K562 (cell line): ENCODE results near the gene UROD. TPM values are rescaled to one million over a fixed set of nuclear protein-coding genes. Genes with fewer than 3 reads are reported as not detected.

ENCODE experiments used
- ARID3B ChIP-seq: fragments of 250-450 bp; sonication (Bioruptor Pico); IDR thresholded peaks from 2 replicates; pipeline ENCODE4 v1.4.0; 2020; ENCODE audit warnings: borderline replicate concordance
- ARNT ChIP-seq, 2 experiments: fragments of 450-650 bp; IDR thresholded peaks; 2 replicates each; pipeline ENCODE4 v1.6.1; 2016; ENCODE audit warnings: mild to moderate bottlenecking in 1 of 2
- CBFA2T3 ChIP-seq: fragments of 450-650 bp; IDR thresholded peaks from 2 replicates; pipeline ENCODE4 v1.6.1; 2017
- CBX5 ChIP-seq: IDR thresholded peaks from 2 replicates; pipeline ENCODE4 v1.6.1; 2014; ENCODE audit warnings: low read depth, borderline replicate concordance
- PTTG1 ChIP-seq: fragments of 450-650 bp; IDR thresholded peaks from 2 replicates; pipeline ENCODE4 v1.6.1; 2016; ENCODE audit warnings: low read depth, mild to moderate bottlenecking, missing genetic modification characterization, missing compliant biosample characterization
- SMARCC2 ChIP-seq: fragments of 450-650 bp; IDR thresholded peaks from 2 replicates; pipeline ENCODE4 v1.6.1; 2017; ENCODE audit warnings: antibody characterized with exemption, moderate library complexity, mild to moderate bottlenecking, low read depth
- SMARCE1 ChIP-seq: fragments of 450-650 bp; IDR thresholded peaks from 2 replicates; pipeline ENCODE4 v1.7.1; 2016; ENCODE audit warnings: mild to moderate bottlenecking
- TCF3 ChIP-seq: sonication (generic); formaldehyde crosslinking; IDR thresholded peaks from 2 replicates; pipeline ENCODE4 v1.4.0; 2020; ENCODE audit warnings: mild to moderate bottlenecking, missing genetic modification reagents
- TCF7L2 ChIP-seq: fragments of 150-350 bp; IDR thresholded peaks from 2 replicates; pipeline ENCODE4 v1.6.1; 2016; ENCODE audit warnings: low read depth, mild to moderate bottlenecking, low read length, moderate library complexity
- polyA plus RNA-seq, 8 experiments: library from polyadenylated mRNA; depleted of rRNA in 4 of 8; stranded (reverse) in 5 of 8; unstranded in 3 of 8; fragments of >200 nt; fragmentation: Nextera tagmentation in 2 of 8; fragmentation: Illumina TruSeq in 1 of 8; extraction: Ambion mirVana in 2 of 8; extraction: Trizol in 1 of 8; gene quantifications; 2 replicates each; pipeline versions ENCODE4 v1.2.1 to v1.2.3, GENCODE V29; 2011 to 2014; ENCODE audit warnings: inconsistent platforms in 1 of 8, missing spikeins in 1 of 8
- total RNA-seq, 7 experiments: library from RNA; depleted of rRNA in 6 of 7; stranded (reverse); fragments of >200 nt in 6 of 7; fragmentation: Illumina TruSeq in 2 of 7; extraction: Trizol in 2 of 7; gene quantifications; 2 replicates each; pipeline versions ENCODE4 v1.2.1 to v1.2.3, GENCODE V29; 2011 to 2021; ENCODE audit warnings: low replicate concordance in 1 of 7
- TF ChIP-seq, protein P1 (sequence below): fragments of 450-650 bp; formaldehyde crosslinking; IDR thresholded peaks from 2 replicates; pipeline ENCODE4 v1.4.0; 2020; ENCODE audit warnings: mild to moderate bottlenecking, moderate library complexity
- TF ChIP-seq, protein P2 (sequence below): IDR thresholded peaks from 2 replicates; pipeline ENCODE4 v1.6.1; 2012; ENCODE audit warnings: low read depth, low read length, improper control_type of control experiment, borderline replicate concordance
- TF ChIP-seq, protein P3 (sequence below): fragments of 450-650 bp; IDR thresholded peaks from 2 replicates; pipeline ENCODE4 v1.6.1; 2016
- TF ChIP-seq, protein P4 (sequence below): fragments of 450-650 bp; formaldehyde crosslinking; IDR thresholded peaks from 2 replicates; pipeline ENCODE4 v1.4.0; 2022; ENCODE audit warnings: missing genetic modification characterization
- TF ChIP-seq, protein P5 (sequence below), 2 experiments: fragments of 450-650 bp in 1 of 2; IDR thresholded peaks; 2 replicates each; pipeline ENCODE4 v1.6.1; 2011 to 2017; ENCODE audit warnings: low read depth in 2 of 2, antibody characterized with exemption in 1 of 2, borderline replicate concordance in 1 of 2, low read length in 1 of 2, mild to moderate bottlenecking in 1 of 2, mixed read lengths in 1 of 2; ENCODE audit not compliant: control insufficient read depth in 1 of 2

Gene UROD
- total and polyA plus RNA-seq, 9 of the 15 experiments (the other 6 are each of a cell fraction or from before 2014, with no cell fraction given): 533 to 2,933 (median 1,100) TPM

GRCh38 chr1:45038661-45039364, 26.8 kb downstream of the UROD start (continued):
- TF ChIP-seq, protein P1, sequence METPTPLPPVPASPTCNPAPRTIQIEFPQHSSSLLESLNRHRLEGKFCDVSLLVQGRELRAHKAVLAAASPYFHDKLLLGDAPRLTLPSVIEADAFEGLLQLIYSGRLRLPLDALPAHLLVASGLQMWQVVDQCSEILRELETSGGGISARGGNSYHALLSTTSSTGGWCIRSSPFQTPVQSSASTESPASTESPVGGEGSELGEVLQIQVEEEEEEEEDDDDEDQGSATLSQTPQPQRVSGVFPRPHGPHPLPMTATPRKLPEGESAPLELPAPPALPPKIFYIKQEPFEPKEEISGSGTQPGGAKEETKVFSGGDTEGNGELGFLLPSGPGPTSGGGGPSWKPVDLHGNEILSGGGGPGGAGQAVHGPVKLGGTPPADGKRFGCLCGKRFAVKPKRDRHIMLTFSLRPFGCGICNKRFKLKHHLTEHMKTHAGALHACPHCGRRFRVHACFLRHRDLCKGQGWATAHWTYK (CRISPR knock-in tag): 0 out of 2 replicates have a peak, but pooled peaks have one; percentile 41
- TF ChIP-seq ARNT (IDR thresholded peaks at IDR 0.05) (peak in 1 of 2 experiments; percentile 92; a peak in 2 of 4 replicates), CBX5 (no peak), SMARCC2 (peak; percentile 78), ARID3B (CRISPR knock-in tag) (no peak), TCF3 (CRISPR knock-in tag) (peak; percentile 98), PTTG1 (tag) (no peak), TCF7L2 (no peak), CBFA2T3 (peak; percentile 98), SMARCE1 (peak; percentile 85)
- TF ChIP-seq, protein P2, sequence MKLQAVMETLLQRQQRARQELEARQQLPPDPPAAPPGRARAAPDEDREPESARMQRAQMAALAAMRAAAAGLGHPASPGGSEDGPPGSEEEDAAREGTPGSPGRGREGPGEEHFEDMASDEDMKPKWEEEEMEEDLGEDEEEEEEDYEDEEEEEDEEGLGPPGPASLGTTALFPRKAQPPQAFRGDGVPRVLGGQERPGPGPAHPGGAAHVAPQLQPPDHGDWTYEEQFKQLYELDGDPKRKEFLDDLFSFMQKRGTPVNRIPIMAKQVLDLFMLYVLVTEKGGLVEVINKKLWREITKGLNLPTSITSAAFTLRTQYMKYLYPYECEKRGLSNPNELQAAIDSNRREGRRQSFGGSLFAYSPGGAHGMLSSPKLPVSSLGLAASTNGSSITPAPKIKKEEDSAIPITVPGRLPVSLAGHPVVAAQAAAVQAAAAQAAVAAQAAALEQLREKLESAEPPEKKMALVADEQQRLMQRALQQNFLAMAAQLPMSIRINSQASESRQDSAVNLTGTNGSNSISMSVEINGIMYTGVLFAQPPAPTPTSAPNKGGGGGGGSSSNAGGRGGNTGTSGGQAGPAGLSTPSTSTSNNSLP: 0 out of 2 replicates have a peak, but pooled peaks have one; percentile 69
- TF ChIP-seq, protein P3, sequence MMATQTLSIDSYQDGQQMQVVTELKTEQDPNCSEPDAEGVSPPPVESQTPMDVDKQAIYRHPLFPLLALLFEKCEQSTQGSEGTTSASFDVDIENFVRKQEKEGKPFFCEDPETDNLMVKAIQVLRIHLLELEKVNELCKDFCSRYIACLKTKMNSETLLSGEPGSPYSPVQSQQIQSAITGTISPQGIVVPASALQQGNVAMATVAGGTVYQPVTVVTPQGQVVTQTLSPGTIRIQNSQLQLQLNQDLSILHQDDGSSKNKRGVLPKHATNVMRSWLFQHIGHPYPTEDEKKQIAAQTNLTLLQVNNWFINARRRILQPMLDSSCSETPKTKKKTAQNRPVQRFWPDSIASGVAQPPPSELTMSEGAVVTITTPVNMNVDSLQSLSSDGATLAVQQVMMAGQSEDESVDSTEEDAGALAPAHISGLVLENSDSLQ: peak; percentile 67
- TF ChIP-seq, protein P4, sequence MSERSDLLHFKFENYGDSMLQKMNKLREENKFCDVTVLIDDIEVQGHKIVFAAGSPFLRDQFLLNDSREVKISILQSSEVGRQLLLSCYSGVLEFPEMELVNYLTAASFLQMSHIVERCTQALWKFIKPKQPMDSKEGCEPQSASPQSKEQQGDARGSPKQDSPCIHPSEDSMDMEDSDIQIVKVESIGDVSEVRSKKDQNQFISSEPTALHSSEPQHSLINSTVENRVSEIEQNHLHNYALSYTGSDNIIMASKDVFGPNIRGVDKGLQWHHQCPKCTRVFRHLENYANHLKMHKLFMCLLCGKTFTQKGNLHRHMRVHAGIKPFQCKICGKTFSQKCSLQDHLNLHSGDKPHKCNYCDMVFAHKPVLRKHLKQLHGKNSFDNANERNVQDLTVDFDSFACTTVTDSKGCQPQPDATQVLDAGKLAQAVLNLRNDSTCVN (CRISPR knock-in tag): no peak
- TF ChIP-seq, protein P5, sequence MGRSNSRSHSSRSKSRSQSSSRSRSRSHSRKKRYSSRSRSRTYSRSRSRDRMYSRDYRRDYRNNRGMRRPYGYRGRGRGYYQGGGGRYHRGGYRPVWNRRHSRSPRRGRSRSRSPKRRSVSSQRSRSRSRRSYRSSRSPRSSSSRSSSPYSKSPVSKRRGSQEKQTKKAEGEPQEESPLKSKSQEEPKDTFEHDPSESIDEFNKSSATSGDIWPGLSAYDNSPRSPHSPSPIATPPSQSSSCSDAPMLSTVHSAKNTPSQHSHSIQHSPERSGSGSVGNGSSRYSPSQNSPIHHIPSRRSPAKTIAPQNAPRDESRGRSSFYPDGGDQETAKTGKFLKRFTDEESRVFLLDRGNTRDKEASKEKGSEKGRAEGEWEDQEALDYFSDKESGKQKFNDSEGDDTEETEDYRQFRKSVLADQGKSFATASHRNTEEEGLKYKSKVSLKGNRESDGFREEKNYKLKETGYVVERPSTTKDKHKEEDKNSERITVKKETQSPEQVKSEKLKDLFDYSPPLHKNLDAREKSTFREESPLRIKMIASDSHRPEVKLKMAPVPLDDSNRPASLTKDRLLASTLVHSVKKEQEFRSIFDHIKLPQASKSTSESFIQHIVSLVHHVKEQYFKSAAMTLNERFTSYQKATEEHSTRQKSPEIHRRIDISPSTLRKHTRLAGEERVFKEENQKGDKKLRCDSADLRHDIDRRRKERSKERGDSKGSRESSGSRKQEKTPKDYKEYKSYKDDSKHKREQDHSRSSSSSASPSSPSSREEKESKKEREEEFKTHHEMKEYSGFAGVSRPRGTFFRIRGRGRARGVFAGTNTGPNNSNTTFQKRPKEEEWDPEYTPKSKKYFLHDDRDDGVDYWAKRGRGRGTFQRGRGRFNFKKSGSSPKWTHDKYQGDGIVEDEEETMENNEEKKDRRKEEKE (IDR thresholded peaks at IDR 0.05; ENCODE audit: borderline replicate concordance in 1 of 2, control insufficient read depth in 1 of 2, low read depth in 2 of 2, low read length in 1 of 2): no peak
